Measurements from ENCODE around the gene CNN3. TPM values are rescaled to one million over a fixed set of nuclear protein-coding genes. Genes with fewer than 3 reads are reported as not detected.
A peak's percentile ranks its signal among the peaks of the same experiment; 100 is the strongest.

Gene CNN3
- total and polyA plus RNA-seq, 7 donors: 12.4 to 46.2 (median 19.2) TPM

GRCh38 chr1:94931254-94931841, 4.4 kb upstream of the CNN3 start:
- ATAC-seq: no peak
- Histone ChIP-seq H3K4me1 (no peaks in the 10 kb centered on the region), H3K4me3 (no peak overlapping the region), H3K36me3 (ENCODE audit: insufficient read depth in 1 of 2, low read depth in 1 of 2) (no peaks in the 10 kb centered on the region), H3K27ac (no peak overlapping the region), H3K9me3 (no peaks in the 10 kb centered on the region), H3K27me3 (ENCODE audit: insufficient read depth in 3 of 3, low read length in 2 of 3) (peaks cover 0 to 28% (median 10%) of the 10 kb centered on the region in 3 donors)
- 97 to 98% (median 97%) methylated on average over 7 of the region's 7 CpGs for WGBS, 3 donors
- no peak for TF ChIP-seq CTCF (IDR thresholded peaks at IDR 0.05)
- intact Hi-C loops (cut with DNase I): no loop called here
- DNase-seq: no peak

GRCh38 chr1:94929351-94930217, 2.7 kb upstream of the CNN3 start:
- DNase-seq: no peak
- WGBS, 3 donors: 62 to 69% (median 62%) methylated on average over 11 of the region's 11 CpGs
- peak overlapping the region; percentile 71 for H3K4me3 ChIP-seq
- no peak for ATAC-seq
- no peaks in the 10 kb centered on the region for H3K9me3 ChIP-seq
- intact Hi-C loops (cut with DNase I): loop anchor here in 1 of 2 donors (5.0 kb wide), 2 partner anchors 43 to 113 kb away; no protein-coding TSS in a partner anchor
- TF ChIP-seq CTCF (IDR thresholded peaks at IDR 0.05): no peak
- peaks cover 5% of the 10 kb centered on the region for H3K4me1 ChIP-seq
- H3K36me3 ChIP-seq (ENCODE audit: insufficient read depth in 1 of 2, low read depth in 1 of 2): no peaks in the 10 kb centered on the region
- peaks cover 0 to 46% (median 18%) of the 10 kb centered on the region in 3 donors for H3K27me3 ChIP-seq (ENCODE audit: insufficient read depth in 3 of 3, low read length in 2 of 3)
- H3K27ac ChIP-seq: no peak overlapping the region

- no peak for TF ChIP-seq CTCF (IDR thresholded peaks at IDR 0.05)
- ATAC-seq (no peak), DNase-seq (no peak)
- Histone ChIP-seq H3K36me3 (ENCODE audit: insufficient read depth in 1 of 2, low read depth in 1 of 2) (no peaks in the 10 kb centered on the region), H3K9me3 (no peaks in the 10 kb centered on the region), H3K4me1 (peaks cover 5% of the 10 kb centered on the region), H3K27ac (peak overlapping the region; percentile 80), H3K27me3 (ENCODE audit: insufficient read depth in 3 of 3, low read length in 2 of 3) (peaks cover 0 to 56% (median 21%) of the 10 kb centered on the region in 3 donors), H3K4me3 (peak overlapping the region; percentile 71)
- WGBS, 3 donors: 53 to 72% (median 53%) methylated on average over 7 of the region's 7 CpGs
- intact Hi-C loops (cut with DNase I): loop anchor here in 1 of 2 donors (5.0 kb wide), 2 partner anchors 44 to 114 kb away; no protein-coding TSS in a partner anchor
Observed at GRCh38 chr1:94928293-94928939, 1.5 kb upstream of the CNN3 start.

- intact Hi-C loops (cut with DNase I): loop anchor here in 1 of 2 donors (2.0 to 5.0 kb wide), 3 partner anchors 45 to 115 kb away; no protein-coding TSS in a partner anchor
- no peak for DNase-seq
- no peak for TF ChIP-seq CTCF (IDR thresholded peaks at IDR 0.05)
- Histone ChIP-seq H3K36me3 (ENCODE audit: insufficient read depth in 1 of 2, low read depth in 1 of 2) (no peaks in the 10 kb centered on the region), H3K4me3 (peak overlapping the region; percentile 71), H3K27me3 (ENCODE audit: insufficient read depth in 3 of 3, low read length in 2 of 3) (peaks cover 0 to 64% (median 21%) of the 10 kb centered on the region in 3 donors), H3K9me3 (no peaks in the 10 kb centered on the region), H3K27ac (peak overlapping the region; percentile 80), H3K4me1 (peaks cover 5% of the 10 kb centered on the region)
- no peak for ATAC-seq
- 9 to 15% (median 14%) methylated on average over 31 to 40 of the region's 40 CpGs for WGBS, 3 donors
Observed at GRCh38 chr1:94927405-94928175, 680 bp upstream of the CNN3 start.
